Measurements from ENCODE around the gene SEMA3B.
"Not testable (repeated sequence)": the region's sequence is repeated elsewhere in the genome, so short reads cannot be mapped to it uniquely, and the experiment has no call there.

SEMA3B gene

GRCh38 chr3:50271314-50271936 is 2.5 kb downstream of the SEMA3B start:
- DNase-seq = no peak

GRCh38 chr3:50272538-50272910 is 3.6 kb downstream of the SEMA3B start:
- not testable (repeated sequence) for DNase-seq

GRCh38 chr3:50272911-50273688 is 4.2 kb downstream of the SEMA3B start:
- peak in 53 of 56 donors; percentile 34 to 91 (median 77) for DNase-seq

GRCh38 chr3:50273689-50274065 is 4.7 kb downstream of the SEMA3B start:
- DNase-seq = no peak

- DNase-seq = peak in 25 of 56 donors; percentile 13 to 60 (median 37)
These were observed 5.6 kb downstream of the SEMA3B start for GRCh38 chr3:50274371-50275104.

GRCh38 chr3:50275141-50275995 is 6.4 kb downstream of the SEMA3B start:
- no peak for DNase-seq

GRCh38 chr3:50275996-50276761 is 7.2 kb downstream of the SEMA3B start:
- DNase-seq = no peak

GRCh38 chr3:50276762-50277101 is 7.8 kb downstream of the SEMA3B start:
- DNase-seq = no peak

- DNase-seq = peak in 21 of 56 donors; percentile 26 to 70 (median 55)
These were observed 9.4 kb downstream of the SEMA3B start for GRCh38 chr3:50278123-50278879.

- DNase-seq = peak in 19 of 56 donors; percentile 22 to 70 (median 55)
These were observed 9.9 kb downstream of the SEMA3B start, which contains the start of gene LSMEM2 for GRCh38 chr3:50278880-50279224. Gene LSMEM2 (plus strand): TSS chr3:50279087. CDS start chr3:50279114, 27 bp downstream.

- DNase-seq = no peak
These were observed 10.5 kb downstream of the SEMA3B start for GRCh38 chr3:50279255-50280016.

- not testable (repeated sequence) for DNase-seq
These were observed 15.2 kb downstream of the SEMA3B start for GRCh38 chr3:50284121-50284520.

GRCh38 chr3:50286322-50287227 is 17.6 kb downstream of the SEMA3B start:
- no peak for DNase-seq

GRCh38 chr3:50287262-50287661 is 18.3 kb downstream of the SEMA3B start:
- DNase-seq = no peak

- DNase-seq = no peak
These were observed 19.6 kb downstream of the SEMA3B start for GRCh38 chr3:50288387-50289007.

GRCh38 chr3:50289130-50289529 is 20.2 kb downstream of the SEMA3B start:
- no peak for DNase-seq

GRCh38 chr3:50290161-50290641 is 21.3 kb downstream of the SEMA3B start:
- peak in 1 of 56 donors; percentile 29 for DNase-seq
